Left lung (tissue), 10 donors: ENCODE data around the gene KLHL3. TPM values are rescaled to one million over a fixed set of nuclear protein-coding genes. Genes with fewer than 3 reads are reported as not detected.
A peak's percentile ranks its signal among the peaks of the same experiment; 100 is the strongest.

Source experiments
- ATAC-seq: fragments of 200-7000 bp; cut with Tn5 transposase; one replicate; pipeline ENCODE4 v1.9.1; 2020; ENCODE audit warnings: moderate library complexity
- DNase-seq, 4 donors: peaks; one replicate each; pipeline ENCODE4 v3.0.0-alpha.2; 2013 to 2020
- H3K27ac ChIP-seq, 2 donors: fragments of 200-600 bp; sonication (generic) in 1 of 2; one replicate each; pipeline versions ENCODE4 v1.5.0 to v1.8.0; 2020 to 2021
- H3K27me3 ChIP-seq, 2 donors: fragments of 200-600 bp; sonication (generic) in 1 of 2; one replicate each; pipeline versions ENCODE4 v1.5.0 to v1.8.0; 2020 to 2021
- H3K36me3 ChIP-seq, 2 donors: fragments of 200-600 bp; sonication (generic) in 1 of 2; one replicate each; pipeline versions ENCODE4 v1.5.0 to v1.8.0; 2020 to 2021
- H3K4me1 ChIP-seq, 2 donors: fragments of 200-600 bp; one replicate each; pipeline ENCODE4 v1.8.0; 2021
- H3K4me3 ChIP-seq, 2 donors: fragments of 200-600 bp; sonication (generic) in 1 of 2; one replicate each; pipeline versions ENCODE4 v1.5.0 to v1.8.0; 2020 to 2021; ENCODE audit warnings: mild to moderate bottlenecking in 1 of 2
- H3K9me3 ChIP-seq, 2 donors: fragments of 200-600 bp; sonication (generic) in 1 of 2; one replicate each; pipeline versions ENCODE4 v1.5.0 to v1.8.0; 2020 to 2021
- CTCF ChIP-seq, 2 donors: fragments of 200-600 bp; sonication (generic) in 1 of 2; IDR thresholded peaks; one replicate each; pipeline versions ENCODE4 v1.5.0 to v1.8.0; 2021; ENCODE audit warnings: antibody characterized with exemption in 2 of 2
- intact Hi-C, 2 donors: fragments of 100-400 bp; cut with DNase I; formaldehyde crosslinking; loops; one replicate each; pipeline versions ENCODE4 v1.11.2 to v1.14.2; 2022
- polyA plus RNA-seq, 6 donors: library from polyadenylated mRNA; unstranded; fragments of 120-200 nt; gene quantifications; one replicate each; pipeline ENCODE4 v1.2.1, GENCODE V29; 2013; ENCODE audit not compliant: insufficient read length in 6 of 6
- total RNA-seq, 2 donors: library from RNA; stranded (reverse); fragmentation: NEBNext Ultra II Directional; extraction: Animal tissue kit (Norgen Biotek cat#: 25700); gene quantifications; one replicate each; pipeline ENCODE4 v1.2.1, GENCODE V29; 2021
- donor health status: DM: no; HTN: yes; CAD: no.
- donor health status: DM: no; HTN: no; CAD: no.

KLHL3 gene
- total and polyA plus RNA-seq, 8 donors: 5.4 to 35.7 (median 29.7) TPM

DNA sequence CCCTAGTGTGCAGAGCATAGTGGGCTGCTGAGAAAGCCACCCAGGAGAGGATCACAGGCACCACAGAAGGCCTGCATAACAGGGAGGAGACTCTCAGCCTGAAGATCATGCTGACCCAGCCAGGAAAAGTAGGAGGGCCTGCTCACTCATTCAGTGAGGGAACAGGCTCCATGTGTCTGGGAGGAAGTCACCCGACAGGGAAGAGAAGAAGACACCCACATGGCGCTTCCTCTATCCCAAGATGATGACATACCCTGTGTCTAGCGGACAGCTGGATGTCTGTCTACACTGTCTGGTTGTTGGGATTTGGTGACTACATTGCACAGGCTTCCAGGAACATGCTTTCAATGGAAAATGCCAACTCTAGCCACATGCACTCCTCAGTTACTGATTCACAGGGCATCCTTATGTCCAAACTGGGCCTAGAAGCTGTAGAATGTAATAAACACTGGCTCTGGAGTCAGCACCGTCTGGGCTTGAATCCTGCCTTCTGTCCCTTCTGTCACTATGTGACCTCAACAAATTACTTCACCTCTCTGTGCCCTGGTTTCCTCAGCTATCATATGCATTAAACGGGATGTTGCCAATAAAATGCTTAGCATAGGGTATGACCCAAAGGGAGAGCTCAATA lies 47.6 kb downstream of the KLHL3 start:
- intact Hi-C loops: no loop called here
- Histone ChIP-seq H3K27ac (no peak overlapping the region), H3K36me3 (no peaks in the 10 kb centered on the region), H3K4me3 (no peak overlapping the region), H3K27me3 (no peaks in the 10 kb centered on the region), H3K4me1 (no peaks in the 10 kb centered on the region), H3K9me3 (peaks cover 0 to 2% of the 10 kb centered on the region in 2 donors)
- ATAC-seq (peak; percentile 27), DNase-seq (no peak)
- TF ChIP-seq CTCF (IDR thresholded peaks at IDR 0.05): no peak

DNA sequence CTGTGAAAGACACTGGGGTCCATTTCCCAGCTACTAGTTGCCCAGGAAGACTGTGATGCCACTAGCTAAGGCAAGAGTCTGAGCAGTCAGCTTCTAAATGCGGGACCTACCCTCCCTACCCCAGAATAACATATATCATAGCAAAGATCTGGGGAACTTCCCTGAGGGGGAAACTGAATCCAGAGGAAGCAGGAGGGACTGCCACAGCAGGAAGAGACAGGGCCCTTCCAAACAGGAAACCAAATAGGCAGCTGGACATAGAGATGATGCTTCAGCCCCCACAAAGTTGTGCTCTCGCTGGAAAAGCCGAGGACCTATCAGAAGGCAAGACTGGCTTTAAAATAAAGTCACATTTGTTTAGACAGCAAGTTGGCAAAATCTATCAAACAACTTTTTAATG lies 51.1 kb downstream of the KLHL3 start:
- intact Hi-C loops: no loop called here
- DNase-seq (no peak), ATAC-seq (no peak)
- no peak for TF ChIP-seq CTCF (IDR thresholded peaks at IDR 0.05)
- H3K4me1 ChIP-seq: no peaks in the 10 kb centered on the region
- H3K27ac ChIP-seq: no peak overlapping the region
- no peaks in the 10 kb centered on the region for H3K36me3 ChIP-seq
- no peak overlapping the region for H3K4me3 ChIP-seq
- no peaks in the 10 kb centered on the region for H3K27me3 ChIP-seq
- peaks cover 0 to 2% of the 10 kb centered on the region in 2 donors for H3K9me3 ChIP-seq

- intact Hi-C loops: no loop called here
- DNase-seq: no peak
- no peaks in the 10 kb centered on the region for H3K36me3 ChIP-seq
- no peak overlapping the region for H3K4me3 ChIP-seq
- H3K4me1 ChIP-seq: no peaks in the 10 kb centered on the region
- ATAC-seq: no peak
- no peaks in the 10 kb centered on the region for H3K9me3 ChIP-seq
- no peak overlapping the region for H3K27ac ChIP-seq
- TF ChIP-seq CTCF (IDR thresholded peaks at IDR 0.05): no peak
- H3K27me3 ChIP-seq: no peaks in the 10 kb centered on the region
Measured at GRCh38 chr5:137681191-137681590, 54.7 kb downstream of the KLHL3 start.

DNA sequence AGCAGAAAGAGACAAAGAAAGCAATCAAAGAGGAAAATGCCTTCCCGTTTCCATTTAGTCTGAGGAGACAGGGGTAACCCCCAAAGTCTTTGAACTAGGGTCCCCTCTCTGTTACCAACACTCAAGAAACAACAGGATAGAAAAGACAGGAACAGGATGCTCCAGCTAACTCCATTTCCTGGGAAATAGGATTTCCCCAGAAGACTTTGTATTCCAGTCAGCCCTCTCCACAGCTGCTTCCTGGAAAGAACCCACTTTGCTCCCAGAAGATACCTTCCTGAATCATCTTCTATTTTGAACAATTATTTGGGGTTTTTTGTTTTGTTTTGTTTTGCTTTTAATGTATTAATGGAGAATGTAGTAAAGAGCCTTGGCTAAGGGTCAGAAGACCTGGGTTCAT lies 56.0 kb downstream of the KLHL3 start:
- intact Hi-C loops: no loop called here
- no peaks in the 10 kb centered on the region for H3K4me1 ChIP-seq
- DNase-seq: no peak
- no peak for ATAC-seq
- H3K27ac ChIP-seq: peak overlapping the region in 1 of 2 donors; percentile 33
- no peaks in the 10 kb centered on the region for H3K9me3 ChIP-seq
- no peak for TF ChIP-seq CTCF (IDR thresholded peaks at IDR 0.05)
- no peaks in the 10 kb centered on the region for H3K36me3 ChIP-seq
- no peaks in the 10 kb centered on the region for H3K27me3 ChIP-seq
- H3K4me3 ChIP-seq: no peak overlapping the region

DNA sequence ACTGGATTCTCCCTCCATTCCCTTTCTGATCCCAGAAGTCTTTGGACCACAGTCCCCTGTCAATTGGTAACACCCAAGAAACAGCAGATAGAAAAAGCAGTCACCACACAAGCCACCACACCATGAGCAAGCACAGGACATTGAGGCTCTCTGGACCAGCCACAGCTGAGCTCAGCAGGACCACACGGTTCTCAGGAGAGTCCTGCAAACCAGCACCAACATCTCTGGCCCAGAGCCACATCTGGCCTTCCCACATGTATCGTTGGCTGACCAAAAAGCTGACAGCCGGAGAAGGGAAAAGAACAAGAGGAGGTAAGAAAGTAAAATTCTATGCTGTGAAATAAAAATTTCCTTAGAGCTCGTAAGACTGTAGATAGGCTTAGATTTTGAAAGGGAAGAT lies 56.7 kb downstream of the KLHL3 start:
- no peak for DNase-seq
- H3K27ac ChIP-seq: no peak overlapping the region
- ATAC-seq: no peak
- TF ChIP-seq CTCF (IDR thresholded peaks at IDR 0.05): no peak
- no peaks in the 10 kb centered on the region for H3K36me3 ChIP-seq
- no peaks in the 10 kb centered on the region for H3K4me1 ChIP-seq
- intact Hi-C loops: no loop called here
- H3K27me3 ChIP-seq: no peaks in the 10 kb centered on the region
- H3K4me3 ChIP-seq: no peak overlapping the region
- no peaks in the 10 kb centered on the region for H3K9me3 ChIP-seq
